Measurements from ENCODE around the gene CNOT2.

- TF ChIP-seq, protein P1, sequence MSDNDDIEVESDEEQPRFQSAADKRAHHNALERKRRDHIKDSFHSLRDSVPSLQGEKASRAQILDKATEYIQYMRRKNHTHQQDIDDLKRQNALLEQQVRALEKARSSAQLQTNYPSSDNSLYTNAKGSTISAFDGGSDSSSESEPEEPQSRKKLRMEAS (IDR thresholded peaks at IDR 0.05; ENCODE audit: insufficient read depth, insufficient read length): no peak
- no peak for TF ChIP-seq POLR2A (IDR thresholded peaks at IDR 0.05; ENCODE audit: low read depth, low read length)
- TF ChIP-seq POLR2AphosphoS5 (IDR thresholded peaks at IDR 0.05; ENCODE audit: insufficient read depth, low read depth, low read length): no peak
These were observed 11.6 kb downstream of the CNOT2 start for GRCh38 chr12:70254846-70255245.

Data from endothelial cell of umbilical vein (primary cell).